GM13976 (cell line): Measurements from ENCODE around the gene TCAIM.
"Not testable (repeated sequence)": the region's sequence is repeated elsewhere in the genome, so short reads cannot be mapped to it uniquely, and the experiment has no call there.

Experiments
- DNase-seq: peaks from one replicate; pipeline ENCODE4 v3.0.0; 2012; ENCODE audit warnings: low spot score
- in situ Hi-C: fragments of 300-500 bp; cut with MboI; formaldehyde crosslinking; loops from one replicate; pipeline ENCODE4 v1.12.0; 2022; ENCODE audit warnings: low sequenced_read_pairs, mixed read lengths, inconsistent platforms; ENCODE audit not compliant: unreplicated experiment
- TF ChIP-seq, protein P1 (sequence below): IDR thresholded peaks from 2 replicates; pipeline ENCODE4 v1.5.1; 2012; ENCODE audit warnings: borderline replicate concordance, mild to moderate bottlenecking; ENCODE audit not compliant: insufficient read depth; ENCODE audit errors: extremely low read depth, missing control alignments, control extremely low read depth

Gene TCAIM

DNA sequence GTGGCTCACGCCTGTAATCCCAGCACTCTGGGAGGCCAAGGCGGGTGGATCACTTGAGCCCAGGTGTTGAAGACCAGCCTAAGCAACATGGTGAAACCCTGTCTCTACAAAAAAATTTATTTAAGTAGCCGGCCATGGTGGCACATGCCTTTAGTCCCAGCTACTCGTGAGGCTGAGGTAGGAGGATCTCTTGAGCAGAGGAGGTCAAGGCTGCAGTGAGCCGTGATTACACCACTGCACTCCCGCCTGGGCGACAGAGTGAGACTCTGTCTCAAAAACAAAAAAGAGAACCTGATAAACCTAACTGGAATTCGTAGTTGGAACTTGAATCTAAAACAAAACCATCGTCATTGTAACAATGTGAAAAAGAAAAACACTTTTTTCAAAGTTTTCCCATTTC is 57.1 kb downstream of the TCAIM start:
- in situ Hi-C loops, result no loop called here
- no peak for DNase-seq
- TF ChIP-seq, protein P1, sequence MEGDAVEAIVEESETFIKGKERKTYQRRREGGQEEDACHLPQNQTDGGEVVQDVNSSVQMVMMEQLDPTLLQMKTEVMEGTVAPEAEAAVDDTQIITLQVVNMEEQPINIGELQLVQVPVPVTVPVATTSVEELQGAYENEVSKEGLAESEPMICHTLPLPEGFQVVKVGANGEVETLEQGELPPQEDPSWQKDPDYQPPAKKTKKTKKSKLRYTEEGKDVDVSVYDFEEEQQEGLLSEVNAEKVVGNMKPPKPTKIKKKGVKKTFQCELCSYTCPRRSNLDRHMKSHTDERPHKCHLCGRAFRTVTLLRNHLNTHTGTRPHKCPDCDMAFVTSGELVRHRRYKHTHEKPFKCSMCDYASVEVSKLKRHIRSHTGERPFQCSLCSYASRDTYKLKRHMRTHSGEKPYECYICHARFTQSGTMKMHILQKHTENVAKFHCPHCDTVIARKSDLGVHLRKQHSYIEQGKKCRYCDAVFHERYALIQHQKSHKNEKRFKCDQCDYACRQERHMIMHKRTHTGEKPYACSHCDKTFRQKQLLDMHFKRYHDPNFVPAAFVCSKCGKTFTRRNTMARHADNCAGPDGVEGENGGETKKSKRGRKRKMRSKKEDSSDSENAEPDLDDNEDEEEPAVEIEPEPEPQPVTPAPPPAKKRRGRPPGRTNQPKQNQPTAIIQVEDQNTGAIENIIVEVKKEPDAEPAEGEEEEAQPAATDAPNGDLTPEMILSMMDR, result no peak

DNA sequence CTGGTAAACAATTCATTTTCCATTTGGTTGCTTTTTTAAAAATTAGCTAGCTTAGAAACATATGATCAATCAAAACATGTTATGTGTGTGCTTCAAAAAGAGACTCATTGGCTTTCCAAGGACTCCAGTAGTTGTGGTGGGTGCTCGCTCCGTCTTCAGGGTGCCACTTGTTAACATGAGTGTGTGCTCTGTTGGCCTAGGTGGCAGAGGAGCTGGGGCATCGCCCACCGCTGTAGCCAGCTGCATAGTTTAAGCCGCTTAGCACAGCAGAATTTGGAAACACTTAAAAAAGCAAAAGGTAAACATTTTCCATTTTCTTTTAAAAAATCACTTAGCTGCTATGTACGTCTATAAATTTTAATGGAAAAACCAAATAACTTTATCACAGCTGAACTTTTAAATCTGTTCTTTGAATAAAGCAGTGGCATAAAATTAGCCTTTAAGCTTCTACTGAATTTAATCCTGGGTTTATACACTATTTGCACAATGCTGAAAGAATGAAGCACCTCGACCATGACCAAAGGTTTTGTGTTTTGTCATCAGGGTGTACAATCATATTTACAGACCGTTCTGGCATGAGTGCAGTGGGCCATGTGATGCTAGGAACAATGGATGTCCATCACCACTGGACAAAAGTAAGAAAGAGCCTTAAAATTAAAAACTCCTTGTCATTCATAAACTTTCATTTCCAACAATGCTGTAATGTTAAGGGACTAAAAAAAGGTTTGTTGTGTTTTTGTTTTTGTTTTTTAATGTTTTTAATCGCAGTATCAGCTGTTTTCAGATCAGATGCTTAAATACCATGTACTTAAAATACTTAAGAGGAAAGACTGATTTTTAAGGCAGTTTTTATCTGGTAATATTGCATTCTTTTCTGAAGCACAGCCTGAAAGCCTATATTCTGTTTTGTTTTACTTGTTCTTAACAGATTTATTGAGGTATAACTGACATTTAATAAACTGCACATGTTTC is 57.9 kb downstream of the TCAIM start:
- no peak for DNase-seq
- TF ChIP-seq, protein P1, result no peak
- in situ Hi-C loops, result no loop called here

DNA sequence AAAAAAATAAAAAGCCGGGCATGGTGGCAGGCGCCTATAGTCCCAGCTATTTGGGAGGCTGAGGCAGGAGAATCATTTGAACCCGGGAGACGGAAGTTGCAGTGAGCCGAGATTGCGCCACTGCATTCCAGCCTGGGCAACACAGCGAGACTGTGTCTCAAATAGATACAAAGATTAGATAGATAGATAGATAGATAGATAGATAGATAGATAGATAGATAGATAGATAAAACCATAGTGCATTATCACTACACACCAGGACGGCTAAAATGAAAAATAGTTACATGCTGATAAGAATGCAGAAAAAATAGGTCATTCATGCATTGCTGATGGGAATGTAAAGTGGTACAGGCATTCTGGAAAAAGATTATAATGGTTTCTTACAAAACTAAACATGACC is 59.7 kb downstream of the TCAIM start:
- in situ Hi-C loops, DNase-seq: not testable (repeated sequence)

DNA sequence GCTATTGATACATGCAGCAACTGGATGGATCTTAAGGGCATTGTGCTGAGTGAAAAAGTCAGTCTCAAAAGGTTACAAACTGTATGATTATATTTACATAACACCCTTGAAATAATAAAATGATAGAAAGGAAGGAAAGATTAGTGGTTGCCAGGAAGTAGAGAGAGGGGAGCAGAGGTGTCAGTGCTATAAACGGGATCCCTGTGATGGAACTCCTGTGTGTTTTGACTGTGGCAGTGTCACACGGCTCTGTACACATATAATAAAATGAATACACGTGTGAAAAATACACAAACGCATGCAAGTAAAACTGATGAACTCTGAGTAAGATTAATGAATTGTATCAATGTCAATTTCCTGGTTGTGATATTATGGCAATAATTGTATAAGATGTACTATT is 60.3 kb downstream of the TCAIM start:
- no peak for DNase-seq
- TF ChIP-seq, protein P1, result no peak
- in situ Hi-C loops, result no loop called here

DNA sequence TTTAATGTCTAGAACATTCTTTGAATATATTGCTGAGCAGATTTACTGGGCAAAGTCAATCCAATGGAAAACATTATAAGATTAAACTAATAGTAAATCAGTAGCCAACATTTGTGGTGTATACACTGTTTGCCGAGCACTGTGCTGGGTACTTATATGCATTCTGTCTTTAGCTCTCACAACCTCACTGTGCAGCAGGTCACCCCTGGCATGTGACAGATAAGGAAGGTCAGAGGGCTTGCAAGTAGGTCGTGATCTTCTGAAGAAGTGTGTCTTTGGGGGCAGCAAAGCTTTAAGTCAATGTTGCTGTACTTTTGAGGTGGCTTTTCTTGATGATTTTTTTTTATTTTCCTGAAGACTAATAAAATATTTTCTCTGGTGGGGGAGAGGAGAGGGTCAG is 62.2 kb downstream of the TCAIM start:
- in situ Hi-C loops, result no loop called here
- DNase-seq, result no peak
- TF ChIP-seq, protein P1, result no peak

DNA sequence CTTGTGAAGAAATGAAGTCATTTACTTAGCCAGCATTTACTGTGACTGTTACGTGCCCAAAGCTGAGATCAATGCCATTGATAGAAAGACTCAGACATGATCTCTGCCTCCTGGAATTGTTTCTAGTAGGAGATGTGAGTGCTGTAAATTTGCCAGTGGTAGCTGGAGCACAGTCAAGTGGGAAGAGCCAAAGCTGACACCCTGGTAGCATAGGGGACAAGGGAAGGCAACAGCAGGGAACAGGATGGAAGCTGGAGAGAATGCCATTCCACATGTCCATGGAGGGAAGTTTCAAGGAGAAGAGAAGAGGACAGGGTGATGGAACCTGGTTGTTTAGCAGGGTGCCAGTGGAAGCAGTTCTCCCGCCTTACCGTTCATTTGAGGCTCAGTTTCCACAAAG is 64.0 kb downstream of the TCAIM start:
- in situ Hi-C loops, result no loop called here
- no peak for DNase-seq
- TF ChIP-seq, protein P1, result no peak

DNA sequence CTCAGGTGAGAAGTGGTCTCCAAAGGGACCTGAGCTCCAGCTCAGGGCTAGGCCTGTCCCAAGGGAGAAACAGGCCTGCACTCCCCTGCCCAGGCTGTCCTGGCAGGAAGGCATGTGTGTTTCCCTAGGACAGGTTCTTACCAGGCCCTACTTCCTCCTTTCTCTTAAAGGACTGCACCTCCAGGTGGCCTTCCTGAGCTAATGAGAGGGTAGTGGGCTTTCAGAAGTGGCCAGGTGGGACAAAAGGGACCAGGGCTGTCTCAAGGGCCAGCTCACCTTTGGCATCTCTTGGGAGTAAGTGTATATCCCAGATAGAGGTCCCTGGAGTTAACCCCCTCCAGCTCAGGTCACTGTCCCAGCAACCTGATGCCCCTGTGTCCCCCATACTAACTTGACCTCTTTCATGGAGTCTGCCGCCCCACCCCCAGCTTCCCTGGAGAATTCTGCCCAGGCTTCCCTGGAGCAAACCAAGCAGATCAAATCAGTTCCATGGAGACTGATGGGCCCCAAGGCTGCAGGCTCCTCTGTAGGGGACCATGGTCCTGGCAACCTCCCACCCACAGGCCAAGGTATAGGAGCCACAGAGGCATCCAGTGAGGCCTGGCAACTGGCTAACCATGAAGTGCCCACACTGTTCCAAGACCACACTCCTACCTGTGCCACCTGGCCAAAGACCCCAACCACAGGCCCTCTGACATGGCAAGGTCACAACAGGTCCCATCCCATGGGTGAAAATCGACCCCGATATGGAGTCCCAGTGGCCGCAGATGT is 71.3 kb downstream of the TCAIM start:
- in situ Hi-C loops, result no loop called here
- TF ChIP-seq, protein P1, result no peak
- DNase-seq, result no peak
